ENCODE measurements around the gene GYS2. TPM values are rescaled to one million over a fixed set of nuclear protein-coding genes. Genes with fewer than 3 reads are reported as not detected.
"Not testable (repeated sequence)": the region's sequence is repeated elsewhere in the genome, so short reads cannot be mapped to it uniquely, and the experiment has no call there.

Gene GYS2
- not detected in 2 replicates for total RNA-seq (2014; rRNA removed; shearing (Covaris generic))

GRCh38 chr12:21604245-21605101, at the start of gene GYS2:
GYS2 (minus strand) TSS chr12:21604847; CDS start chr12:21604592, 255 bp downstream.
- DNase-seq (ENCODE audit: low read depth): no peak

- no peak for DNase-seq (ENCODE audit: low read depth)
Measured at GRCh38 chr12:21651821-21652220, 47.2 kb upstream of the GYS2 start.

- no peak for DNase-seq (ENCODE audit: low read depth)
Measured at GRCh38 chr12:21650997-21651396, 46.4 kb upstream of the GYS2 start.

- no peak for DNase-seq (ENCODE audit: low read depth)
Measured at GRCh38 chr12:21649034-21649433, 44.4 kb upstream of the GYS2 start.

GRCh38 chr12:21648378-21648777, 43.7 kb upstream of the GYS2 start:
- no peak for DNase-seq (ENCODE audit: low read depth)

GRCh38 chr12:21647179-21647578, 42.5 kb upstream of the GYS2 start:
- DNase-seq (ENCODE audit: low read depth): no peak

- not testable (repeated sequence) for DNase-seq (ENCODE audit: low read depth)
Measured at GRCh38 chr12:21645041-21645500, 40.4 kb upstream of the GYS2 start.

GRCh38 chr12:21644516-21644915, 39.9 kb upstream of the GYS2 start:
- DNase-seq (ENCODE audit: low read depth): no peak

GRCh38 chr12:21643758-21644157, 39.1 kb upstream of the GYS2 start:
- no peak for DNase-seq (ENCODE audit: low read depth)

- DNase-seq (ENCODE audit: low read depth): no peak
Measured at GRCh38 chr12:21642707-21643389, 38.2 kb upstream of the GYS2 start.

- no peak for DNase-seq (ENCODE audit: low read depth)
Measured at GRCh38 chr12:21638054-21638891, 33.6 kb upstream of the GYS2 start.

GRCh38 chr12:21634245-21634644, 29.6 kb upstream of the GYS2 start:
- no peak for DNase-seq (ENCODE audit: low read depth)

- no peak for DNase-seq (ENCODE audit: low read depth)
Measured at GRCh38 chr12:21631367-21631766, 26.7 kb upstream of the GYS2 start.

- no peak for DNase-seq (ENCODE audit: low read depth)
Measured at GRCh38 chr12:21627924-21628323, 23.3 kb upstream of the GYS2 start.

- DNase-seq (ENCODE audit: low read depth): no peak
Measured at GRCh38 chr12:21618566-21618965, 13.9 kb upstream of the GYS2 start.

- DNase-seq (ENCODE audit: low read depth): no peak
Measured at GRCh38 chr12:21617030-21617429, 12.4 kb upstream of the GYS2 start.

- no peak for DNase-seq (ENCODE audit: low read depth)
Measured at GRCh38 chr12:21615431-21615830, 10.8 kb upstream of the GYS2 start.

- DNase-seq (ENCODE audit: low read depth): no peak
Measured at GRCh38 chr12:21614506-21614905, 9.9 kb upstream of the GYS2 start.

GRCh38 chr12:21613931-21614330, 9.3 kb upstream of the GYS2 start:
- no peak for DNase-seq (ENCODE audit: low read depth)

- no peak for DNase-seq (ENCODE audit: low read depth)
Measured at GRCh38 chr12:21608196-21608595, 3.5 kb upstream of the GYS2 start.

- DNase-seq (ENCODE audit: low read depth): no peak
Measured at GRCh38 chr12:21607701-21608100, 3.1 kb upstream of the GYS2 start.

- DNase-seq (ENCODE audit: low read depth): no peak
Measured at GRCh38 chr12:21606175-21606574, 1.5 kb upstream of the GYS2 start.

Data from Daoy (cell line).